NT2/D1 (cell line): ENCODE measurements around the gene MYO5A.
"Not testable (repeated sequence)": the region's sequence is repeated elsewhere in the genome, so short reads cannot be mapped to it uniquely, and the experiment has no call there.

Source experiments
- DNase-seq: peaks from one replicate; pipeline ENCODE4 v3.0.0-alpha.2; 2011; ENCODE audit warnings: low read depth, low spot score
- H3K27me3 ChIP-seq: 2 replicates; pipeline ENCODE4 v1.6.0; 2011; ENCODE audit warnings: mild to moderate bottlenecking; ENCODE audit not compliant: insufficient read length, insufficient read depth
- H3K36me3 ChIP-seq: 2 replicates; pipeline ENCODE4 v1.6.1; 2011; ENCODE audit warnings: mild to moderate bottlenecking, low read length, mixed read lengths; ENCODE audit not compliant: insufficient read depth, insufficient read length
- H3K4me1 ChIP-seq: 2 replicates; pipeline ENCODE4 v1.5.1; 2011; ENCODE audit not compliant: insufficient read depth, insufficient read length
- H3K4me3 ChIP-seq: 2 replicates; pipeline ENCODE4 v1.5.1; 2011; ENCODE audit warnings: low read depth; ENCODE audit not compliant: insufficient read length
- H3K9ac ChIP-seq: 2 replicates; pipeline ENCODE4 v1.6.0; 2011; ENCODE audit warnings: low read depth; ENCODE audit not compliant: insufficient read length
- H3K9me3 ChIP-seq: 2 replicates; pipeline ENCODE4 v1.5.1; 2011; ENCODE audit warnings: mild to moderate bottlenecking, low read length; ENCODE audit not compliant: insufficient read depth
- SUZ12 ChIP-seq: IDR thresholded peaks from 2 replicates; pipeline ENCODE4 v1.6.1; 2011; ENCODE audit not compliant: insufficient read length, insufficient read depth; ENCODE audit errors: extremely low read depth
- YY1 ChIP-seq: IDR thresholded peaks from 2 replicates; pipeline ENCODE4 v1.6.1; 2011; ENCODE audit not compliant: insufficient read length, insufficient read depth
- ZNF274 ChIP-seq: IDR thresholded peaks from 2 replicates; pipeline ENCODE4 v1.6.1; 2011; ENCODE audit warnings: mild to moderate bottlenecking, low read depth, low read length

Gene MYO5A

DNA sequence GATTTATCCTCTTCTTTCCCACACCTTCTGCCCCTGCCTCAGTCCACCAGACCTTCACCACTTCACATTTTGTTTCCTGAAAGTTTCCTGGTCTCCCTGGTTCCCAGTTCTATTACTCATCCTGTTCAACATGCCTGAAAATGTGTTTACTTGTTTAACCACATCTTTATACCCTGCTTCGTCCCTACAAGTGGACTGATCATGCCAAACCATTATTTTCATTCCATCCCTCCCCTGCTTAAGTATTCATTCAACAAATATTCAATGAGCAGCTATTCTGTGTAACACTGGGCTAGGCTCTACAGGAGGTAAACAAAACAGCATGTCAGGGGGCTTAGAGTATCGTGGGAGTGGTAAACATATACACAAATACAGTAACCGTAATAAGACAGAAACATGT, 5.5 kb downstream of the MYO5A start:
- no peak for TF ChIP-seq YY1
- TF ChIP-seq ZNF274: no peak
- TF ChIP-seq SUZ12: no peak
- Histone ChIP-seq H3K4me1 (no peaks in the 10 kb centered on the region), H3K4me3 (no peak overlapping the region), H3K9ac (no peak overlapping the region), H3K27me3 (peaks cover 17% of the 10 kb centered on the region), H3K36me3 (no peaks in the 10 kb centered on the region), H3K9me3 (no peaks in the 10 kb centered on the region)
- DNase-seq: no peak

DNA sequence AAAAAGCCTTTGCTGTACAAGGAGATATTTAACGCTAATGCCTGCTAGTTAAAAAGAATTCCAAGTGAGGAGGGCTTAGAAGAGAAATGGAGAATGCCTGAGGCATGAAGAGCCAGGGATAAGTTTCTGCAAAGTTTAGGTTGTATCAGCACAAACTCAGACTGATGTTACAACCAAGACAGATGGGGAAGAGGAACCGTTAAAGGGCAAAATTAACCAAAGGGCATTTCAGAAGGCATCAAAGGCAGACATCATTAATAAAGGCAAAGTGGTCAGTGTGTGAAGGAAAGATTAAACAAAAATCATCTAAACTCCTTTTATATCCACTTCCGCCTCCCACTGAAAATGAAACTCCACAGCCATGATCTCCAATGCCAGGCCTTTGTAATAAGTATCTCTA, 7.0 kb downstream of the MYO5A start:
- no peaks in the 10 kb centered on the region for H3K9me3 ChIP-seq
- H3K27me3 ChIP-seq: peaks cover 2% of the 10 kb centered on the region
- DNase-seq: no peak
- no peak for TF ChIP-seq SUZ12
- TF ChIP-seq YY1: no peak
- TF ChIP-seq ZNF274: no peak
- H3K9ac ChIP-seq: no peak overlapping the region
- no peaks in the 10 kb centered on the region for H3K36me3 ChIP-seq
- no peak overlapping the region for H3K4me3 ChIP-seq
- H3K4me1 ChIP-seq: no peaks in the 10 kb centered on the region

DNA sequence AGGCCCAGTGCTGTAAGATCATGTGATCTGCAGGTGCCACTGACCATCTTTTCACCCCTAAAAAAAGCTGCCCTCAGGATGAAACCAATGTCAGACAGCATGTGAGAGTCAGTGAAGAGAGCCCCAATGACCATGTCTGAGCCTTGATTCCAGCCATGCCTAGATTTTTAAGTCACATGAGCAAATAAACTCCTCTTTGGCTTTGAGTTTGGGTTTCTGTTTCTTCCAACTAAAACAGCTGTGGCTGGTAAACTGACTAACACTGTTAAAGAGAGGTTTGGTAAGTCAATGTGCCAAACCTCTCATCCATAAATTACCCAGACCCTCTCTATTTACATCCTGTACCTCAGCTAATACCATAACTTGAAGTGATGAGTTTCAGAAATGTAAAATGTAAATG, 8.3 kb downstream of the MYO5A start:
- no peak overlapping the region for H3K4me3 ChIP-seq
- H3K36me3 ChIP-seq: no peaks in the 10 kb centered on the region
- H3K4me1 ChIP-seq: no peaks in the 10 kb centered on the region
- no peaks in the 10 kb centered on the region for H3K9me3 ChIP-seq
- no peak for DNase-seq
- TF ChIP-seq YY1: no peak
- TF ChIP-seq ZNF274: no peak
- no peak overlapping the region for H3K9ac ChIP-seq
- H3K27me3 ChIP-seq: no peaks in the 10 kb centered on the region

DNA sequence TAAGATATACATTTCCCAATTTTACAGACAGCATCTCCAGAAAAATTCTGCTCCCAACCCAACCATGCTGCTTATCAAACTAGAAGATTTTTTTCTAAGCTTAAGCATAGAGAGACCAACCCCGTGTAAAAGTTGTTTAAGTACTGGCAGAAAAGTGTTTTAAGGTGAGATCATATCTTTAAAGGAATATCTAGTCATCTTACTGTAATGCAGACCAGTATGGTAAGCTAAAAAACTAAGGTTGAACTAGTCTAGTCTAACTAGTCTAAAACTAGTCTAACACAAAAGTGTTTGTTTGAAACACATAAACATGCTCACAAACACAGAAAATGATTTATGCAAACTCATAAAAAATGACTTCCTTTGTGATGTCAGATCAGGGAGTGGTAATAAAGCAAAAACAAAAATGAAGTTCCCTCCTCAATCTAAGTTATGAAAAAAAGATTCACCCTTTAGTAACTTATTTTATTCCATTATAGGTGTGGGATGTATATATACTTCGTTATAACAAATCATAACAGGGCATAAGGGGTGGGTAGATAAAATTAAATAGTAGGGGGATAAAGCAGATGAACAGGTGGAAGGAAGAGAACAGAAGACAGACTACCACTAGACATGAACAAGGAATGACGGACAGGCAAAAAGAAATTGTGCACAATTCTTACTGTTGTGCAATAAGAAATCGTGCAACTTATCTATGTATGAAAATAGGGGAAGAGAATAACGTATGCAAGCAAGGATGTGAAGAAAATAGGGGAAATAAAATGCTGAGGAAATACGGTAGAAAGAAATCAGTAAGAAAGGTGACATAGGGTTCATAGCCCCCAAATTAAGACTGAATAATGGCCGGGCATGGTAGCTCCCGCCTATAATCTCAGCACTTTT, 10.0 kb downstream of the MYO5A start:
- Histone ChIP-seq H3K27me3 (no peaks in the 10 kb centered on the region), H3K36me3 (no peaks in the 10 kb centered on the region), H3K9ac (no peak overlapping the region), H3K4me3 (no peak overlapping the region), H3K9me3 (no peaks in the 10 kb centered on the region), H3K4me1 (no peaks in the 10 kb centered on the region)
- TF ChIP-seq ZNF274: no peak
- TF ChIP-seq SUZ12: no peak
- no peak for TF ChIP-seq YY1
- DNase-seq: no peak

DNA sequence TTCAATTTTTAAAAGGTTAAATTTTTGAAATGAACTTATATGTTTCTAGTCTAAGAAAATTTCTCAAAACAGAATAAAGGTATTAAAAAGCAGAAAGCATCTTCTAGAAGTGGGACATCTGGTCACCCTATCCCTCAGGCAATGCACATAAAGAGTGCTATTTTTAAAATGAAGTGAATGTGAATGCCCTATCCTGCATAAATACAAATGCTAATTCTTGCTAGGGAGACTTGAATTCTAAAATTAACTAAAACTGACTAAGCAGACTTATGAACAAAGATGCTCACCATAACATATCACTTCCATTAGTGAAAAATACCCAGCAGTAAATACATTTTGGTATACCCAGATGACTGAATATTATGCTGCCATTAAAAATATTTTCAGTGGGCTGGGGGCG, 11.7 kb downstream of the MYO5A start:
- no peaks in the 10 kb centered on the region for H3K4me1 ChIP-seq

DNA sequence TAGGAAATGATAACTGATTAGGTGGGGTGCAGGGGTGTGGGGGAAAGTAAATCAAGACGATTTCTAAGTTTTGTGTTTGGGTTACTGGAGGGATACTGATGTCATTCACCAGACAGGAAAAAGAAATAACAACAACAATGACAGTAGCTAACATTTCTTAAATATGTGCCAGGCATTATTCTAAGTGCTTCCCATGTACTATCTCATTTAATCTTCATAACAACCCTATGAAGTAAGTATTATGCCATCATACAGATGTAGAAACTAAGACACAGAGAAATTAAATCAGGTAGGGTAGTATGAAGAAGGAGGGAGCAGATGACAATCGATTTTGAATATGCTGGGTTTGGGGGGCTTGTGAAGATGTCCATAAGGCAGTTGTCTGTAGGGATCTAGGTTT, 13.3 kb downstream of the MYO5A start:
- TF ChIP-seq SUZ12 (no peak), ZNF274 (no peak), YY1 (no peak)
- H3K36me3 ChIP-seq: no peaks in the 10 kb centered on the region

More for the DNA sequence above, 11.7 kb downstream of the MYO5A start:
- Histone ChIP-seq H3K27me3 (no peaks in the 10 kb centered on the region), H3K4me3 (no peak overlapping the region), H3K36me3 (no peaks in the 10 kb centered on the region), H3K9me3 (no peaks in the 10 kb centered on the region), H3K9ac (no peak overlapping the region)
- TF ChIP-seq YY1 (no peak), ZNF274 (no peak), SUZ12 (no peak)
- DNase-seq: no peak

DNA sequence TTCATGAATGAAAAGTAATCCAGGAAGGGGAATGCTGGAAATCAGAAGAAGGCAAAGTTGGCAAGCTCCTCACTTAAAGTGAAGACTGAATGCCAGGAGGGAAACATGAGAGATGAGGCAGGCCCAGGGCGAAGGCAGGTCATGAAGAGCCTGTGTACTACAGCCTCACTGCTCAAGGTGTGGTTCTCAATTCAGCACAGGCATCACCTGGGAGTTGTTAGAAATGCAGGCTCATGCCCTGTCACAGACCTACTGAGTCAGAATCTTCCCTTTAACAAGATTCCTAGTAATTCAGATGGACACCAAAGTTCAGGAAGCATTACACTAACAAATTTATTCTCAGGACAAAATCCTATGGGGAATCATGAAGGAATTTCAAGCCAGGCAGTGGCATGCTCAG, 14.2 kb downstream of the MYO5A start:
- H3K36me3 ChIP-seq: no peaks in the 10 kb centered on the region
- H3K9me3 ChIP-seq: no peaks in the 10 kb centered on the region
- DNase-seq: no peak
- no peaks in the 10 kb centered on the region for H3K4me1 ChIP-seq
- no peak overlapping the region for H3K9ac ChIP-seq
- TF ChIP-seq YY1 (no peak), ZNF274 (no peak), SUZ12 (no peak)
- no peak overlapping the region for H3K4me3 ChIP-seq
- H3K27me3 ChIP-seq: no peaks in the 10 kb centered on the region

More for the DNA sequence above, 13.3 kb downstream of the MYO5A start:
- no peaks in the 10 kb centered on the region for H3K4me1 ChIP-seq
- DNase-seq: no peak
- no peaks in the 10 kb centered on the region for H3K27me3 ChIP-seq
- no peak overlapping the region for H3K4me3 ChIP-seq
- H3K9ac ChIP-seq: no peak overlapping the region
- H3K9me3 ChIP-seq: no peaks in the 10 kb centered on the region

DNA sequence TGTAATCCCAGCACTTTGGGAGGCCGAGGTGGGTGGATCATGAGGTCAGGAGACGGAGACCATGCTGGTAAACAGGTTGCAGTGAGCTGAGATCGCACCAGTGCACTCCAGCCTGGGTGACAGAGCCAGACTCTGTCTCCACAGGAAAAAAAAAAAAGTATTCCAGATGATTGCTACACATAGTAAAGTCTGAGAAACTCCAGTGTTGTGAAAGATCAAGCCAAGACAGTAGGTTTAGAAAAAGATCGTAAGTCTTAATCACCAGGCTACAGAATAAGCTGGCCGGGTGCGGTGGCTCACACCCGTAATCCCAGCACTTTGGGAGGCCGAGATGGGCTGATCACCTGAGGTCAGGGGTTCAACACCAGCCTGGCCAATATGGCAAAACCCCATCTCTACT, 15.8 kb downstream of the MYO5A start:
- H3K9ac ChIP-seq, H3K36me3 ChIP-seq, H3K9me3 ChIP-seq, H3K27me3 ChIP-seq, H3K4me1 ChIP-seq, DNase-seq, H3K4me3 ChIP-seq: not testable (repeated sequence)
